Measurements from ENCODE around the gene NT5DC2.

DNA sequence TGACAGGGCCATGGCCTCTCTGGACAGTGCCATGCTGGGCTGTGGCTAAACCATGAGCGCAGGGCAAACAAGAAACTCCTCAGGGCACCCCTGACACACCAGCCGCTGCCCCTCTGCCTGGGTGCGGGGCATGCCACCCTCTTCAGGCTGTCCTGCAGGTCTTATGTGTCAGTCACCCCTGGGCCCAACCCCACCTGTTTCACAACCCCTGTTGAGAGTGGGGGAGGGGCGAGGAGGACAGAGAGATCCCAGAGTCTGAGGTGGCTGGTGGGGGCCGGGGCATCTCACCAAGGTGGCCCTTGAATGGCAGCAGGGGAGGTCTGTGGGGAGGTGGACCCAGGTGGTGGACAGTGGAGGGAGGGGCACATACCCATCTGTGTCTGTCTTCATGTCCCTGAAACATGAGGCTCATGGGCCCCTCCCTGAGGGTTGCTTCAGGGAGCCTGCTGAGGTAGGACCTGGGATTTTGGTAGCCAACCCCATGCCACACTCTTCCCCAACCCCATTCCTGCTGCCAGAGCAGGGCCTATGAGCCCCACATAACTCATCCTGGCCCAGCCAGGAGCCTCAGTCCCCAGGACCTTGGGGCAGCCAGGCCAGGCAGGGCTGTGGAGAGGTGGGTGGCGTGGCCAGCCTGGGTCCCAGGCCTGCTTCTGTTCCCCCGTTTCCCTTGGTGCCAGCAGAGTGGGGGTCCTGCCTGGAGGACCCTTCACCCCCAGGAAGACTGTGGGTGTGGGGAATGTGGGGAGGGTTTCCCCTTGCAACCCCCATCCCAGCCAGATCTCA, 40.2 kb downstream of the NT5DC2 start:
- TF ChIP-seq POLR2A (IDR thresholded peaks at IDR 0.05) = no peak
- TF ChIP-seq, protein P1, sequence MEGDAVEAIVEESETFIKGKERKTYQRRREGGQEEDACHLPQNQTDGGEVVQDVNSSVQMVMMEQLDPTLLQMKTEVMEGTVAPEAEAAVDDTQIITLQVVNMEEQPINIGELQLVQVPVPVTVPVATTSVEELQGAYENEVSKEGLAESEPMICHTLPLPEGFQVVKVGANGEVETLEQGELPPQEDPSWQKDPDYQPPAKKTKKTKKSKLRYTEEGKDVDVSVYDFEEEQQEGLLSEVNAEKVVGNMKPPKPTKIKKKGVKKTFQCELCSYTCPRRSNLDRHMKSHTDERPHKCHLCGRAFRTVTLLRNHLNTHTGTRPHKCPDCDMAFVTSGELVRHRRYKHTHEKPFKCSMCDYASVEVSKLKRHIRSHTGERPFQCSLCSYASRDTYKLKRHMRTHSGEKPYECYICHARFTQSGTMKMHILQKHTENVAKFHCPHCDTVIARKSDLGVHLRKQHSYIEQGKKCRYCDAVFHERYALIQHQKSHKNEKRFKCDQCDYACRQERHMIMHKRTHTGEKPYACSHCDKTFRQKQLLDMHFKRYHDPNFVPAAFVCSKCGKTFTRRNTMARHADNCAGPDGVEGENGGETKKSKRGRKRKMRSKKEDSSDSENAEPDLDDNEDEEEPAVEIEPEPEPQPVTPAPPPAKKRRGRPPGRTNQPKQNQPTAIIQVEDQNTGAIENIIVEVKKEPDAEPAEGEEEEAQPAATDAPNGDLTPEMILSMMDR (IDR thresholded peaks at IDR 0.05) = no peak

Data from suprapubic skin (tissue), 3 donors.